GM19395 (cell line): ENCODE data around the gene CYP27B1.
"Not testable (repeated sequence)": the region's sequence is repeated elsewhere in the genome, so short reads cannot be mapped to it uniquely, and the experiment has no call there.

ENCODE experiments used
- ATAC-seq: cut with Tn5 transposase; IDR thresholded peaks from one replicate; pipeline ENCODE4 v1.9.1; 2021; ENCODE audit warnings: mild to moderate bottlenecking, moderate library complexity; ENCODE audit not compliant: unreplicated experiment

The CYP27B1 gene

DNA sequence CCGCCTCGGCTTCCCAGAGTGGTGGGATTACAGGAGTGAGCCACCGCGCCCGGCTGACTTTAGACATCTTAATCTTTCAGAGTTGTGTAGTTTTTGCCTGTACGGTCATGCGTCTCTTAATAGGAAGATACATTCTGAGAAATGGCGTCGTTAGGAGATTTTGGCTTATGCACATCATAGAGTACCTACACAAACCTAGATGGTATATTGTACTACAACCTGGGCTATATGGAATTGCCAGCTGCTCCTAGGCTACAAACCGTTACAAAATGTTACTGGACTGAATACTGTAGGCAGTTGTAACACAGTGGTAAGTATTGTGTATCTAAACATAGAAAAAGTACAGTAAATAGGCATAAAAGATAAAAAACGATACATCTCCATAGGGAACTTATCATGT lies 17.0 kb upstream of the CYP27B1 start:
- no peak for ATAC-seq

DNA sequence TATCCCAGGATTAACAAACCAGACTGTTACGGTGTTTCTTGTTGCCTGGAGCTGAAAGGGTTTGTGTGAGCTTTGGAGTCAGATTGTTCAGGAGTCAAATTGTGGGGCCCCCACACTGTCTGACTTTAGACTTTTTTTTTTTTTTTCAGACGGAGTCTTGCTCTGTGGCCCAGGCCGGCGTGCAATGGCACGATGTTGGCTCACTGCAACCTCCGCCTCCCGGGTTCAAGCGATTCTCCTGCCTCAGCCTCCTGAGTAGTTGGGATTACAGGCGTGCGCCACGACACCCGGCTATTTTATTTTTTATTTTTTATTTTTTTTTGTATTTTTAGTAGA lies 16.6 kb upstream of the CYP27B1 start:
- ATAC-seq = no peak

DNA sequence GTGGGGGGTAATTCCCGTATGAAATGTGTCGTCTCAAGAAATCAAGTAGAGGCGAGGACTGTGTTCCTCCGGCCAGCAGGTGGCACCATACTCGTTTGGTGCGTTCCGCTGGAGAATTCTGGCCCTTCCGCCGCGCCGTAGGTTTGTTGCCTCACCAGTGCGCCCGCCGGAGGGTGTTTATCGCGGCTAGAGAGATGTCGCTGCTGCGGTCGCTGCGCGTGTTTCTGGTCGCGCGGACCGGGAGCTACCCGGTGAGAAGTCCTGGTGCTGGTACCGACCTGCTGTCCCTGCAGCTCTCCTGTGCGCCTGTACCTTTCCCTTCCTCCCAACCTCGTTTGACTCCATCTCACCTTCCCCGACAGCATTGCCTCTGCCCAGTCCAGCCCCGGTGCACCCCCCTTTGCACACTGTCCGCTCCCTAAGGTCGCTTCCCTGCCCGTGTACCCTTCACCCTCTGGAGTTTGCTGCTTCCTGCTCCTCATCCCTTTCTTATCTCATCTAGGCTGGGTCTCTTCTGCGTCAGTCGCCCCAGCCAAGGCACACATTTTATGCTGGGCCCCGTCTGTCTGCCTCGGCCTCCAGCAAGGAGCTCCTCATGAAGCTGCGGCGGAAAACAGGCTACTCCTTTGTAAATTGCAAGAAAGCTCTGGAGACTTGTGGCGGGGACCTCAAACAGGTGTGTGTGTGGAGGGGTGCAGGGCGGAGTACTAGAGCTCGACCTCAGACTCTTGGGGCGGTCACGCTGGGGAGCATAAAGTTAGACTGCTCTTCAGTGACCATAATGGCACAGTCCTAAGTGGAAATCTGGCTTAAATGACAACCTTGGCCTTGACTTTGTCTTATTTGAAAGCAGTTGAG lies 16.0 kb upstream of the CYP27B1 start, which contains the start of gene TSFM:
Gene TSFM, plus strand, starts transcription at position 180 of the 858 bp plus-strand sequence. Its CDS starts 15 bp downstream, at position 195.
- peak; percentile 93 for ATAC-seq

DNA sequence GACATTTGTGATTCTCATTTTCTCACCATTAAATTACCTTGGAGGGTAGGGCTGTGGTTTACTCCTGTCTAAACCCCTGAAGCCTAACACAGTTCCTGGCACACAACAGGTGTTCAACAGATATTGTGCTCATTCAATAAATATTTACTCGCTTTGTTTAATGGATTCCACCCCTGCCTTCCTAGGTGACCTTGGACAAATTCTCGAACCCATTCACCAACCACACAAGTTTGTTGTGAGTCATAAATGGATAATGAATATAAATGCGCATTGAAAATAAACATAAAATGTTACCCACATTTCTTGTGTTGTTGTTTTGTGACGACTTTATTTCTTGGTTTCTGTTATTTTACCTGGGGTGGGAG lies 15.3 kb upstream of the CYP27B1 start:
- ATAC-seq = peak; percentile 7

- no peak for ATAC-seq
Observed at GRCh38 chr12:57781801-57782200, 14.9 kb upstream of the CYP27B1 start.

DNA sequence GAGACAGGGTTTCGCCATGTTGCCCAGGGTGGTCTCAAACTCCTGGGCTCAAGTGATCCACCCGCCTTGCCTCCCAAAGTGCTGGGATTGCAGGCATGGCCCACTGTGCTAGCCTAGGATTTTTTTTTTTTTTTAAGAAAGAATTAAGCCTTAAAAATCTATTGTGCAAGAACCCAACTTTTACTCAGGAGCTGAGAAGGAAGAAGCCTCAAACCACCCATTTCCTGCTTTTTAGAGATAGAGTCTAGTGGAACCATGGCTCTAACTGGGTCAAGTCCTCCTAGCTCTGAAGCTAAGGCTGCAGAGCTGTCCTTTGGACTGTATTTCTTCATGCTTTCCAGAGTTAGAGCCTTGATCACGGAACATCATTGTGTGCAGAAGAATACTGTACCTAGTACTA lies 14.4 kb upstream of the CYP27B1 start:
- ATAC-seq = no peak

DNA sequence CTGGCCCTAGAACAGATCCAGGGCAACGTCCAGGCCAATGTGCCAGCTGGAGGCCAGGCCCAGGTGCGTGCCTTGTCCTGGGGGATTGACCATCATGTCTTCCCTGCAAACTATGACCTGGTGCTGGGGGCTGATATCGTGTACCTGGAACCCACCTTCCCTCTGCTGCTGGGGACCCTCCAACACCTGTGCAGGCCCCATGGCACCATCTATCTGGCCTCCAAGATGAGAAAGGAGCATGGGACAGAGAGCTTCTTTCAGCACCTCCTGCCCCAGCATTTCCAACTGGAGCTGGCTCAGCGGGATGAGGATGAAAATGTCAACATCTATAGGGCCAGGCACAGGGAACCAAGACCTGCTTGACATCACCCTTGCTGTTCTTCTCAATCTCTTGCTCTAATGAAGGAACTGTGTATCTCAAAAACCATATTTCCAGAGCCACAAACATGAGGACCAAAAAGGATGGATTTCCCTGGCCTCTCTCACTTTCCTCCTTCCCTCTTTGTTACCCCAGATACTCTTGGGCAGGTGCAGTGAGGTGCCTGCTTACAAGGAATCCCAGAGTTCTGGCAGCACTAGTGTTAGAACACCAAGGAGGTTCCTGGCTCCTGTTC lies 13.5 kb upstream of the CYP27B1 start:
- ATAC-seq = no peak

DNA sequence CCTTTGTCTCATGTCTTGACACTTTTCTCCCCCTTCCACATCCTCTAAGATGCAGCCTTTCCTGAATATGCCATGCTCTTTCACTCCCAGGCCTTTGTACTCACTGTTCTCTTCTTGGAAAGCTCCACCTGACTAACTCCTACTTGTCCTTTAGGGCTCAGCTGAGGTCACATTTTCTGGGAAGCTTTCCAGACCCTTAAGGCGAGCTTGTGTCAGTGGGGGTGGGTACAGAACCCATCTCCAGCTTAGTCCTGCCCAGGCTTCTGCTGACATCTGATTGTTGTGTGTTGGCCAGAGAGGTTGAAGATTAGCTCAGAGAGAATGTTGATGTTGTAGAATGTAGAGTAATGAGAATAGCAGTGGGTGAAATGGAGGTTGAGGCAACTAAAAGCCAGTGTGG lies 12.9 kb upstream of the CYP27B1 start:
- no peak for ATAC-seq

- ATAC-seq = no peak
Observed at GRCh38 chr12:57777911-57778310, 11.0 kb upstream of the CYP27B1 start.

DNA sequence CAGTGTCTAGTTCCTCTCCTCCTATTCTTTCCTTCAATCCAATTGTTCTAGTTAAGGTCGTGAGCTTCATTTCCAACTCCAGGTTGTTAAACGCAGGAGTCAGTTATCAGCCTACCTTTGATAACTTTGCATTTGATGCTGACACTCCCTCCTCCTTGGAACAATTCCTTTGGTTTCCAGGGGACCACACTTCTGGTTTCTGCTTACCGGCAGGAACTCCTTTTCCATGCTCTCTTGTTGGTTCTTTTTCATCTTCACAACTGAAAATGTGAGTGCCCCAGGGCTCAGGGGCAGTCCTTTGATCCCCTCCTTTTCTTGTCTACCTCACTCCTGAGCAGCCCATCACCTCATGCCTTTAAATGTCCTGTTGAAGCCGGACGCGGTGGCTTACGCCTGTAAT lies 10.5 kb upstream of the CYP27B1 start:
- ATAC-seq = no peak

- no peak for ATAC-seq
Observed at GRCh38 chr12:57776247-57776587, 9.3 kb upstream of the CYP27B1 start.

DNA sequence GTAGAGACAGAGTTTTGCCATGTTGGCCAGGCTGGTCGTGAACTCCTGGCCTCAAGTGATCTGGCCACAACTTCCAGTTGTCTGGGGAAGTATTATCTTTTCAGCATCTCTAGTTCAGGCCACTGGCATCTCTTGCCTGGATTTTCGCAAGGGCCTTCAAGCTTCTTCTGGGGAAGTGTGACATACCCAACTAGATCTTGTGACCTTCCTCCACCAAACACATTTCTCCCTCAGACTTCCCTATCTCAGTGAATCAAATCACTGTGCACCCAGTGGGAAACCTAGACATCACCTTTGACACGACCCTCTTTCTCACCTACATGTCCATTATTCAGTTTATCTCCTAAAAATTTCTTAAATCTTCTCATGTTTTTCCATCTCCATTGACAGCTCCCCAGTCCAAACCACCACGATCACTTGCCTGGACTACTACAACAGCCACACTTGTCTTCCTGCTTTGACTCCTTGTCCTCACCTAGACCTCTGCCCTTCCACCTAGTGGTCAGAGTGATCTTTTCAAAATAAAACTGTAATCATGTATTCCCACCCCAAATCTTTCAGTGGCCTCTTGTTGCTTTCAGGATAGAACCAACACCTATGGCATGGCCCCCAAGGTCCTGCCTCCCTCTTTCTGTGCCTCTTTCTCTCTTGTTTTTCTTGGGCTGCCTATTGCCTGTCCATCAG lies 8.8 kb upstream of the CYP27B1 start:
- ATAC-seq = no peak

DNA sequence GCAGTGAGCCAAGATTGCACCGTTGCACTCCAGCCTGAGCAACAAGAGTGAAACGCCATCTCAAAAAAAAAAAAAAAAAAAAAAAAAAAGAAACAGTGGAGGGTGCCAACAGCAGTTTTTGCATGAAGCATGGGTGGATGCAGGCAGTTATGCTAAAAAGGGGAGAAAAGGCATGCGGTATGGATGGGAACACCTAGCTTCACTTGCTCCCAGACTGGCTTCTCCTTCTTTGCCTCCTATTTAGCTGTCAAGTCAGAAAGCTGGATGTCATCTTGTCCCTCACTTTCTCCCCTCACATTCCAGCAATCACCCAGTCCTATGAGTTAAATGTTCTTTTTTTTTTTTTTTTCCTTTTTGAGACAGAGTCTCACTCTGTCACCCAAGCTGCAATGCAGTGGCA lies 8.2 kb upstream of the CYP27B1 start:
- ATAC-seq = no peak

GRCh38 chr12:57774634-57775033 lies 7.8 kb upstream of the CYP27B1 start:
- ATAC-seq = not testable (repeated sequence)

DNA sequence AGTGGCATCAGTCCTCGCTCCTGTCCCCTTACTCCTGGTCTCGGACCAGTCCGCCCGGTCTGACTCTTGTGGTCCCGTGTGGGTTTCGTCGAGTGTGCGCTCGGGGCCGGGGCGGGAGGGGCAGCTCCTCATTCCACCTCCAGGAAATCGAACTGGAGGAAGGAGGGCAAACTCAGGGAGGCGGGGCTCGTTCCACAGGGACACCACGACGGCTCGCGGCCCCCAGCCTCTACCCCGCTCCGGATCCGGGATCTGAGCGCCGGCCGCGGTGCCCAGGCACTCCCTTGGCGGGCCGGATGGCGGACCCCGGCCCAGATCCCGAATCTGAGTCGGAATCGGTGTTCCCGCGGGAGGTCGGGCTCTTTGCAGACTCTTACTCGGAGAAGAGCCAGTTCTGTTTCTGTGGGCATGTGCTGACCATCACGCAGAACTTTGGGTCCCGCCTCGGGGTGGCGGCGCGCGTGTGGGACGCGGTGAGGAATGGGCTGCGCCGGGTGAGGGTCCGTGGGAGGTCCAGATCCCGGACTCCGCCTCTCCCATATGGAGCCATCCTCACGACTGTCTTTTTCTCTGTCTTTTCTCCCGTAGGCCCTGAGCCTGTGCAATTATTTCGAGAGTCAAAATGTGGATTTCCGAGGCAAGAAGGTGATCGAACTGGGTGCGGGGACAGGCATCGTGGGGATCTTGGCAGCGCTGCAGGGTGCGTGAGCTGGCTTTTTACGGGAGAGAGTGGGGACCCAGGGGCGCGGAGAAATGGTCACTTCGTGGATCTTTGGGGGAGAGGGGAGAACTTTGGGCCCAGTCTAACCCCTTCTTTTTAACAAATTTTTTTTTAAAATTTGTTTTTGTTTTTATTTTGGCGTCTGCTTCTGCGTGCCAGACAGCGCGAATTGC lies 5.8 kb upstream of the CYP27B1 start, which contains the start of gene EEF1AKMT3:
Gene EEF1AKMT3, plus strand, starts transcription at position 186 of the 894 bp plus-strand sequence. Its CDS starts 111 bp downstream, at position 297.
- peak; percentile 42 for ATAC-seq

- peak; percentile 88 for ATAC-seq
Observed at GRCh38 chr12:57771873-57772428, 5.1 kb upstream of the CYP27B1 start, which contains the start of gene METTL1. TSS of gene METTL1 (minus strand) at chr12:57772105. CDS start at chr12:57772083, 22 bp downstream.

DNA sequence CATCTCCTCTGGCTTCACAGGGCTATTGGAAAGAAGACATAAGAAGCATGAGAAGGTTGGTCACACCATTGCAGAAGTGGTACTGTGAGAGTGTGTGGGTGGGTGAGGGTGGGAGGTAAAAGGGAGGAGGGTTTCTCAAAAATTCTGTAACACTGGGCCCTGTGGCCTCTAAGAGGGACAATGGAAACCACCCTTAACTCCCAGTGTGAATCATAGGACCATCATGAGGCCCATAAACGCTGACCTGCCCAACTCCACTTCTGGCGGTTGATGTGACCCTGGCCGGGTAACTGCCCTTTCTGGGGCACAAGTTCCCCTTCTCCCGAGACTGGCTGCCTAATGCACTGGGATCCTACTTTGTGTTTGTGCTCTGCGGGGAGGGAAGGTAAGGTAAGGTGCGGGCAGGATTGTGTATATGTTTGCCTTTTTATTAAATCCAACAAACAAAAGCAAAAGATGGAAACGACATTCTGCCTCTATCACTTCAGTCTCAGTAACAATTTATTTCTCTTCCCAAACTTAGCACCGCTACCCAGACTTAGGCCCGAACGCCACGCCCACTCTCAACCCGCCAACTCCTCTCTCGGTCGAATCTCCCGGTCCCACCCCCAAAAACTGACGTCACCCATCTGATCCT lies 4.5 kb upstream of the CYP27B1 start:
- ATAC-seq = peak; percentile 89

- no peak for ATAC-seq
Observed at GRCh38 chr12:57770734-57771133, 3.9 kb upstream of the CYP27B1 start.

GRCh38 chr12:57769594-57769993 lies 2.7 kb upstream of the CYP27B1 start:
- ATAC-seq = no peak

- ATAC-seq = no peak
Observed at GRCh38 chr12:57767876-57768275, 998 bp upstream of the CYP27B1 start.
